B cell (primary cell): ENCODE measurements around the gene TANC1. TPM values are rescaled to one million over a fixed set of nuclear protein-coding genes. Genes with fewer than 3 reads are reported as not detected.

Experiments
- ATAC-seq: fragments of 200-7000 bp; cut with Tn5 transposase; one replicate; pipeline ENCODE4 v1.10.0; 2021; ENCODE audit warnings: low read depth, mild to moderate bottlenecking, moderate number of reproducible peaks, moderate library complexity
- CTCF ChIA-PET: fragments of 350-600 bp; sonication (Branson Sonifier 250); formaldehyde crosslinking; loops from one replicate; lab custom pipeline; 2021; ENCODE audit warnings: antibody characterized with exemption, inconsistent platforms; lab: Charles Lee
- POLR2A ChIA-PET: fragments of 350-600 bp; sonication (Branson Sonifier 250); formaldehyde crosslinking; loops from one replicate; lab custom pipeline; 2021; ENCODE audit warnings: antibody characterized with exemption; lab: Charles Lee
- DNase-seq: peaks from one replicate; pipeline ENCODE4 v3.0.0; 2013
- H2AFZ ChIP-seq: 2 replicates; pipeline ENCODE4 v1.6.1; 2012; ENCODE audit warnings: mild to moderate bottlenecking, low read depth, low read length; ENCODE audit not compliant: insufficient read depth, poor library complexity, severe bottlenecking
- H3K27ac ChIP-seq, 2 donors: 1 replicate in 1 of 2; 2 replicates in 1 of 2; pipeline ENCODE4 v1.5.1; 2012 to 2013; ENCODE audit warnings: low read length in 2 of 2, mild to moderate bottlenecking in 2 of 2, moderate library complexity in 1 of 2
- H3K27me3 ChIP-seq, 4 experiments: fragments of 200-600 bp in 1 of 4; sonication (generic) in 1 of 4; replicated peaks in 1 of 4; 1 replicate in 2 of 4; 2 replicates in 2 of 4; pipeline versions ENCODE4 v1.6.1 to v1.7.0; 2013 to 2016; ENCODE audit warnings: low read length in 3 of 4, mild to moderate bottlenecking in 2 of 4, mixed read lengths in 1 of 4, moderate library complexity in 1 of 4; ENCODE audit not compliant: insufficient read depth in 4 of 4, control insufficient read depth in 3 of 4; ENCODE audit errors: control extremely low read depth in 1 of 4
- H3K36me3 ChIP-seq, 2 experiments: replicated peaks in 1 of 2; 1 replicate in 1 of 2; 2 replicates in 1 of 2; pipeline versions ENCODE4 v1.6.1 to v1.7.1; 2013; ENCODE audit warnings: low read length in 1 of 2; ENCODE audit not compliant: insufficient read depth in 2 of 2, control insufficient read depth in 1 of 2; ENCODE audit errors: control extremely low read depth in 1 of 2, extremely low read depth in 1 of 2
- H3K4me1 ChIP-seq, 2 donors: fragments of 200-600 bp in 1 of 2; sonication (generic) in 1 of 2; 1 replicate in 1 of 2; 2 replicates in 1 of 2; pipeline versions ENCODE4 v1.5.1 to v1.6.1; 2013 to 2017; ENCODE audit warnings: low read length in 2 of 2; ENCODE audit not compliant: control insufficient read depth in 2 of 2, insufficient read depth in 2 of 2
- H3K4me2 ChIP-seq: replicated peaks from 2 replicates; pipeline ENCODE3; 2012; ENCODE audit warnings: mild to moderate bottlenecking, low read depth, low read length; ENCODE audit not compliant: poor library complexity, severe bottlenecking
- H3K4me3 ChIP-seq, 5 experiments: fragments of 200-600 bp in 1 of 5; sonication (generic) in 1 of 5; 1 replicate in 3 of 5; 2 replicates in 2 of 5; pipeline versions ENCODE4 v1.5.1 to v1.7.0; 2011 to 2016; ENCODE audit warnings: low read length in 4 of 5, mild to moderate bottlenecking in 4 of 5, low read depth in 2 of 5, control low read depth in 1 of 5, moderate library complexity in 1 of 5; ENCODE audit not compliant: insufficient read depth in 1 of 5; ENCODE audit errors: control extremely low read depth in 1 of 5, extremely low read depth in 1 of 5
- H3K79me2 ChIP-seq: fragments of 200-600 bp; sonication (generic); one replicate; pipeline ENCODE4 v1.6.0; 2016; ENCODE audit warnings: low read length; ENCODE audit not compliant: control insufficient read depth, insufficient read depth
- H3K9ac ChIP-seq: fragments of 200-600 bp; sonication (generic); 2 replicates; pipeline ENCODE4 v1.6.1; 2017; ENCODE audit warnings: mild to moderate bottlenecking, low read length, moderate library complexity
- H3K9me3 ChIP-seq, 3 donors: one replicate each; pipeline versions ENCODE4 v1.6.1 to v1.7.1; 2013; ENCODE audit warnings: low read length in 2 of 3; ENCODE audit not compliant: control insufficient read depth in 2 of 3, insufficient read depth in 1 of 3; ENCODE audit errors: control extremely low read depth in 1 of 3
- H4K20me1 ChIP-seq: 2 replicates; pipeline ENCODE4 v1.6.0; 2012; ENCODE audit warnings: mild to moderate bottlenecking, low read length; ENCODE audit not compliant: insufficient read depth, control insufficient read depth, poor library complexity, severe bottlenecking
- H3K27ac Mint-ChIP-seq: one replicate; pipeline ENCODE4 v1.8.0; 2021; ENCODE audit warnings: mixed read lengths
- H3K27me3 Mint-ChIP-seq: one replicate; pipeline ENCODE4 v1.8.0; 2021; ENCODE audit warnings: mixed read lengths
- H3K4me1 Mint-ChIP-seq: one replicate; pipeline ENCODE4 v1.8.0; 2021; ENCODE audit warnings: mixed read lengths
- H3K4me3 Mint-ChIP-seq: one replicate; pipeline ENCODE4 v1.8.0; 2021; ENCODE audit warnings: mixed read lengths
- H3K9me3 Mint-ChIP-seq: one replicate; pipeline ENCODE4 v1.8.0; 2022; ENCODE audit warnings: mixed read lengths; ENCODE audit not compliant: insufficient read depth
- CTCF ChIP-seq: fragments of 200-600 bp; IDR thresholded peaks from one replicate; pipeline ENCODE4 v1.8.0; 2022; ENCODE audit warnings: antibody characterized with exemption, mild to moderate bottlenecking
- EZH2 ChIP-seq: IDR thresholded peaks from 2 replicates; pipeline ENCODE4 v1.6.1; 2012; ENCODE audit warnings: borderline replicate concordance, low read depth, mild to moderate bottlenecking, moderate library complexity, low read length; ENCODE audit not compliant: insufficient read depth, poor library complexity, severe bottlenecking
- WGBS: methylation state at CpG from one replicate; pipeline ENCODE4 v1.1.5; 2013; ENCODE audit warnings: missing lambda C conversion rate; ENCODE audit not compliant: insufficient coverage; 5-methylcytosine and 5-hydroxymethylcytosine counted together
- intact Hi-C: fragments of 100-400 bp; cut with micrococcal nuclease; formaldehyde crosslinking; loops from one replicate; pipeline ENCODE4 v1.10.0; 2022
- polyA plus RNA-seq: library from polyadenylated mRNA; depleted of rRNA; stranded (reverse); fragments of >200 nt; gene quantifications from 2 replicates; pipeline ENCODE4 v1.2.3, GENCODE V29; 2012
- total RNA-seq, 2 donors: library from RNA; stranded (reverse); fragments of 120-200 nt in 1 of 2; gene quantifications; 1 replicate in 1 of 2; 2 replicates in 1 of 2; pipeline versions ENCODE4 v1.2.3 to v1.2.4, GENCODE V29; 2013 to 2022

The TANC1 gene
- total and polyA plus RNA-seq, 2 donors (not counting 1 experiment from before 2014, with no cell fraction given), result 0.13 TPM; not detected in 1

- intact Hi-C loops, result no loop called here
These were observed 287.7 kb downstream of the TANC1 start for GRCh38 chr2:159256159-159256558.

GRCh38 chr2:159262226-159262625 lies 293.8 kb downstream of the TANC1 start:
- Histone ChIP-seq H3K9ac (no peak overlapping the region), H3K4me1 (no peaks in the 10 kb centered on the region), H2AFZ (no peak overlapping the region), H3K4me2 (no peak overlapping the region), H3K4me3 (no peak overlapping the region), H4K20me1 (peaks cover 5% of the 10 kb centered on the region), H3K36me3 (peaks cover 0 to 5% of the 10 kb centered on the region in 2 experiments), H3K9me3 (no peaks in the 10 kb centered on the region), H3K79me2 (peaks cover 9% of the 10 kb centered on the region), H3K27ac (no peak overlapping the region), H3K27me3 (no peaks in the 10 kb centered on the region)
- intact Hi-C loops, result no loop called here
- DNase-seq, result no peak
- ATAC-seq, result no peak
- Mint-ChIP-seq H3K27me3 (no peaks in the 10 kb centered on the region), H3K4me3 (no peak overlapping the region), H3K27ac (no peak overlapping the region), H3K9me3 (no peaks in the 10 kb centered on the region), H3K4me1 (no peaks in the 10 kb centered on the region)
- TF ChIP-seq CTCF (no peak), EZH2 (no peak)
- 100% methylated on average over 3 of the region's 6 CpGs for WGBS
- ChIA-PET CTCF (no interaction called here), POLR2A (no interaction called here)

More at GRCh38 chr2:159256159-159256558, 287.7 kb downstream of the TANC1 start:
- H3K4me2 ChIP-seq, result no peak overlapping the region
- no peak overlapping the region for H2AFZ ChIP-seq
- ATAC-seq, result no peak
- H3K9ac ChIP-seq, result no peak overlapping the region
- Mint-ChIP-seq H3K9me3 (no peaks in the 10 kb centered on the region), H3K27ac (no peak overlapping the region), H3K4me3 (no peak overlapping the region), H3K4me1 (no peaks in the 10 kb centered on the region), H3K27me3 (no peaks in the 10 kb centered on the region)
- H3K4me1 ChIP-seq, result no peaks in the 10 kb centered on the region
- H3K9me3 ChIP-seq, result no peaks in the 10 kb centered on the region
- H4K20me1 ChIP-seq, result no peaks in the 10 kb centered on the region
- no peaks in the 10 kb centered on the region for H3K27me3 ChIP-seq
- POLR2A ChIA-PET, result no interaction called here
- no peaks in the 10 kb centered on the region for H3K79me2 ChIP-seq
- no peak overlapping the region for H3K27ac ChIP-seq
- DNase-seq, result no peak
- no peak for TF ChIP-seq CTCF
- TF ChIP-seq EZH2, result no peak
- no peak overlapping the region for H3K4me3 ChIP-seq
- peaks cover 4 to 13% of the 10 kb centered on the region in 2 experiments for H3K36me3 ChIP-seq
- CTCF ChIA-PET, result interaction anchor here (1.2 kb wide), 1 partner anchor 23 kb away, joined by 5 read pairs; no protein-coding TSS in a partner anchor
- no CpG with 5 or more reads among the region's 2 CpGs for WGBS
